ENCODE measurements around the gene SGSH.

DNA sequence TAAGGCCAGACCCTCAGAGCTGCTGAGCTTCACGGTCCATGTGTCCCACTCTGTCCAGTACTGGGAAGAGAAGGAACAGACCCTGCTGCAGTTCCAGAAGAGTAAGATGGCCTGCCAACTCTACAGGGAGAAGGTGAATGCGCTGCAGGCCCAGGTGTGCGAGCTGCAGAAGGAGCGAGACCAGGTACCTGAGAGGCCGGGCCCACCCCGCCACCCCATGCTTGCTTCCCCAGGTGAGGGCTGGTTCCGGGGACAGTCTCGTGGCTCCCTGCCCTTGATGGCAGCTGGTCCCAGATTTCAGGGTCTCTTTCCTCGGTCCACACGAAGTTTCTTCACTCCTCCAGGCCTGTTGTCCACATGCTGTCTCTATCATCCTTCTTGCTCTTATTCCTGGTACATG is 29.4 kb downstream of the SGSH start:
- TF ChIP-seq, protein P1, sequence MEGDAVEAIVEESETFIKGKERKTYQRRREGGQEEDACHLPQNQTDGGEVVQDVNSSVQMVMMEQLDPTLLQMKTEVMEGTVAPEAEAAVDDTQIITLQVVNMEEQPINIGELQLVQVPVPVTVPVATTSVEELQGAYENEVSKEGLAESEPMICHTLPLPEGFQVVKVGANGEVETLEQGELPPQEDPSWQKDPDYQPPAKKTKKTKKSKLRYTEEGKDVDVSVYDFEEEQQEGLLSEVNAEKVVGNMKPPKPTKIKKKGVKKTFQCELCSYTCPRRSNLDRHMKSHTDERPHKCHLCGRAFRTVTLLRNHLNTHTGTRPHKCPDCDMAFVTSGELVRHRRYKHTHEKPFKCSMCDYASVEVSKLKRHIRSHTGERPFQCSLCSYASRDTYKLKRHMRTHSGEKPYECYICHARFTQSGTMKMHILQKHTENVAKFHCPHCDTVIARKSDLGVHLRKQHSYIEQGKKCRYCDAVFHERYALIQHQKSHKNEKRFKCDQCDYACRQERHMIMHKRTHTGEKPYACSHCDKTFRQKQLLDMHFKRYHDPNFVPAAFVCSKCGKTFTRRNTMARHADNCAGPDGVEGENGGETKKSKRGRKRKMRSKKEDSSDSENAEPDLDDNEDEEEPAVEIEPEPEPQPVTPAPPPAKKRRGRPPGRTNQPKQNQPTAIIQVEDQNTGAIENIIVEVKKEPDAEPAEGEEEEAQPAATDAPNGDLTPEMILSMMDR (IDR thresholded peaks at IDR 0.05; ENCODE audit: low read length), result no peak
- TF ChIP-seq EZH2 (IDR thresholded peaks at IDR 0.05; ENCODE audit: borderline replicate concordance, low read length), result no peak
